ENCODE data around the gene KIF2A. TPM values are rescaled to one million over a fixed set of nuclear protein-coding genes. Genes with fewer than 3 reads are reported as not detected.

Gene KIF2A
- total and polyA plus RNA-seq, 2 of the 13 experiments (the other 11 are each of a cell fraction or from before 2014, with no cell fraction given): 8.5 to 19.2 TPM

DNA sequence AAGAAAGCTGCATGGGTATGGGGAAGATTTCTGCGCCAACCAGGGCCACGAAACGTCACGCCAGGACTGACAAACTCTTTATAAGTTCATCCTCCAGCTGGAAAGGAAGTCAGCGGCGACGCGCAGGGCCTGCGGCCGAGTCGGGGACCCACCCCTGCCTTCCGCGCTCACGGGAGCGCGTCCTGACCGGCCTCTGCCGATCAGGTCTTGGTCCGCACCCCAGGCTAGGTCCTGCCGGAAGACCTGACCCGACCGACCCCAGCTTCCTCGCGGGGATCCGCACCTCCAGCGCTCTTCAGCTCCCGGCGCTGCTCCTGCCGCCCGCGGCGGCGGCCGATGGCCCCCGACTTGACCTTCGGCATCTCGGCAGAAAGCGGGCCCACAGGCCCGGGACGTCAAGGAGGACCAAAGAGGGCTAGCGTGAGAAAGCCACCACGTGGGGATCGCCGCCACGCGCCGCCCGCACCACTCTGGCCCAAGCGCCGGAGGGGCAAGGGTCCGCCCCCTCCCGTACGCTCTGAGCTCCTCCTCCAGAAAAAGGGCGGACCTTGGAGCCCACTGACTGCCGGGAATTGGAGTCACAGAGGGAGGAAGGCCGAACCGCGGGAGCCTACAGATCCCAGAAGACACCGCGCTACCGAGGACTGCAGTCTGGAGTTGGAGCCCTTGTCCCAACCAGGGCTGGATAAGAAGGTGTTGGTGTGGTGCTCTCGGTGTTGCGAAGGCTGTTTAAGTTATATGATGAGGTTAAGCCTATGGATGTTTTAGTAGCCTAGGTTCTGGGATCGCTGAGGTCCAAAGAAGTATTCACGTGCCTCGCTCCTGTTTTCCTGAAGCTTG, 97.6 kb downstream of the KIF2A start, which contains the start of gene DIMT1 (continued):
- TF ChIP-seq MAZ (IDR thresholded peaks at IDR 0.05; ENCODE audit: borderline replicate concordance, low read depth, low read length) (no peak), MAZ (CRISPR knock-in tag; IDR thresholded peaks at IDR 0.05; ENCODE audit: low read depth) (peak; percentile 89; the same call in 1 of the 2 replicates), ZMYM3 (CRISPR knock-in tag; IDR thresholded peaks at IDR 0.05) (no peak), NCOR1 (IDR thresholded peaks at IDR 0.05; ENCODE audit: borderline replicate concordance, low read length) (0 out of 2 replicates have a peak, but pooled peaks have one; percentile 17), ZNF850 (CRISPR knock-in tag; conservative IDR thresholded peaks at IDR 0.05) (peak; percentile 50; the same call in 1 of the 2 replicates), ZNF260 (CRISPR knock-in tag; IDR thresholded peaks at IDR 0.05; ENCODE audit: borderline replicate concordance, low read depth) (no peak), ZNF180 (CRISPR knock-in tag; IDR thresholded peaks at IDR 0.05; ENCODE audit: borderline replicate concordance, low read depth) (0 out of 2 replicates have a peak, but pooled peaks have one; percentile 54), CCAR2 (optimal IDR thresholded peaks at IDR 0.05; ENCODE audit: low read depth, low read length) (no peak), ZNF772 (CRISPR knock-in tag; IDR thresholded peaks at IDR 0.05) (peak; percentile 91), HDAC6 (IDR thresholded peaks at IDR 0.05; ENCODE audit: low read depth, low read length) (no peak), SNRNP70 (IDR thresholded peaks at IDR 0.05; ENCODE audit: low read depth, low read length) (no peak), HNRNPLL (IDR thresholded peaks at IDR 0.05; ENCODE audit: low read depth, low read length, poor library complexity, severe bottlenecking) (peak; percentile 77), BORCS8-MEF2B (CRISPR knock-in tag; IDR thresholded peaks at IDR 0.05) (peak; percentile 87), NFYB (CRISPR knock-in tag; IDR thresholded peaks at IDR 0.05) (0 out of 2 replicates have a peak, but pooled peaks have one; percentile 45), TAF15 (IDR thresholded peaks at IDR 0.05; ENCODE audit: low read depth, low read length, poor library complexity, severe bottlenecking) (peak; percentile 23), ZNF782 (CRISPR knock-in tag; IDR thresholded peaks at IDR 0.05; ENCODE audit: borderline replicate concordance) (peak; percentile 79; the same call in 1 of the 2 replicates)
- TF ChIP-seq, protein P1, sequence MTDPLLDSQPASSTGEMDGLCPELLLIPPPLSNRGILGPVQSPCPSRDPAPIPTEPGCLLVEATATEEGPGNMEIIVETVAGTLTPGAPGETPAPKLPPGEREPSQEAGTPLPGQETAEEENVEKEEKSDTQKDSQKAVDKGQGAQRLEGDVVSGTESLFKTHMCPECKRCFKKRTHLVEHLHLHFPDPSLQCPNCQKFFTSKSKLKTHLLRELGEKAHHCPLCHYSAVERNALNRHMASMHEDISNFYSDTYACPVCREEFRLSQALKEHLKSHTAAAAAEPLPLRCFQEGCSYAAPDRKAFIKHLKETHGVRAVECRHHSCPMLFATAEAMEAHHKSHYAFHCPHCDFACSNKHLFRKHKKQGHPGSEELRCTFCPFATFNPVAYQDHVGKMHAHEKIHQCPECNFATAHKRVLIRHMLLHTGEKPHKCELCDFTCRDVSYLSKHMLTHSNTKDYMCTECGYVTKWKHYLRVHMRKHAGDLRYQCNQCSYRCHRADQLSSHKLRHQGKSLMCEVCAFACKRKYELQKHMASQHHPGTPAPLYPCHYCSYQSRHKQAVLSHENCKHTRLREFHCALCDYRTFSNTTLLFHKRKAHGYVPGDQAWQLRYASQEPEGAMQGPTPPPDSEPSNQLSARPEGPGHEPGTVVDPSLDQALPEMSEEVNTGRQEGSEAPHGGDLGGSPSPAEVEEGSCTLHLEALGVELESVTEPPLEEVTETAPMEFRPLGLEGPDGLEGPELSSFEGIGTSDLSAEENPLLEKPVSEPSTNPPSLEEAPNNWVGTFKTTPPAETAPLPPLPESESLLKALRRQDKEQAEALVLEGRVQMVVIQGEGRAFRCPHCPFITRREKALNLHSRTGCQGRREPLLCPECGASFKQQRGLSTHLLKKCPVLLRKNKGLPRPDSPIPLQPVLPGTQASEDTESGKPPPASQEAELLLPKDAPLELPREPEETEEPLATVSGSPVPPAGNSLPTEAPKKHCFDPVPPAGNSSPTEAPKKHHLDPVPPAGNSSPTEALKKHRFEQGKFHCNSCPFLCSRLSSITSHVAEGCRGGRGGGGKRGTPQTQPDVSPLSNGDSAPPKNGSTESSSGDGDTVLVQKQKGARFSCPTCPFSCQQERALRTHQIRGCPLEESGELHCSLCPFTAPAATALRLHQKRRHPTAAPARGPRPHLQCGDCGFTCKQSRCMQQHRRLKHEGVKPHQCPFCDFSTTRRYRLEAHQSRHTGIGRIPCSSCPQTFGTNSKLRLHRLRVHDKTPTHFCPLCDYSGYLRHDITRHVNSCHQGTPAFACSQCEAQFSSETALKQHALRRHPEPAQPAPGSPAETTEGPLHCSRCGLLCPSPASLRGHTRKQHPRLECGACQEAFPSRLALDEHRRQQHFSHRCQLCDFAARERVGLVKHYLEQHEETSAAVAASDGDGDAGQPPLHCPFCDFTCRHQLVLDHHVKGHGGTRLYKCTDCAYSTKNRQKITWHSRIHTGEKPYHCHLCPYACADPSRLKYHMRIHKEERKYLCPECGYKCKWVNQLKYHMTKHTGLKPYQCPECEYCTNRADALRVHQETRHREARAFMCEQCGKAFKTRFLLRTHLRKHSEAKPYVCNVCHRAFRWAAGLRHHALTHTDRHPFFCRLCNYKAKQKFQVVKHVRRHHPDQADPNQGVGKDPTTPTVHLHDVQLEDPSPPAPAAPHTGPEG (CRISPR knock-in tag; IDR thresholded peaks at IDR 0.05): peak; percentile 98
- TF ChIP-seq, protein P2, sequence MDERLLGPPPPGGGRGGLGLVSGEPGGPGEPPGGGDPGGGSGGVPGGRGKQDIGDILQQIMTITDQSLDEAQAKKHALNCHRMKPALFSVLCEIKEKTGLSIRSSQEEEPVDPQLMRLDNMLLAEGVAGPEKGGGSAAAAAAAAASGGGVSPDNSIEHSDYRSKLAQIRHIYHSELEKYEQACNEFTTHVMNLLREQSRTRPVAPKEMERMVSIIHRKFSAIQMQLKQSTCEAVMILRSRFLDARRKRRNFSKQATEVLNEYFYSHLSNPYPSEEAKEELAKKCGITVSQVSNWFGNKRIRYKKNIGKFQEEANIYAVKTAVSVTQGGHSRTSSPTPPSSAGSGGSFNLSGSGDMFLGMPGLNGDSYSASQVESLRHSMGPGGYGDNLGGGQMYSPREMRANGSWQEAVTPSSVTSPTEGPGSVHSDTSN (CRISPR knock-in tag; IDR thresholded peaks at IDR 0.05): no peak
- TF ChIP-seq, protein P3, sequence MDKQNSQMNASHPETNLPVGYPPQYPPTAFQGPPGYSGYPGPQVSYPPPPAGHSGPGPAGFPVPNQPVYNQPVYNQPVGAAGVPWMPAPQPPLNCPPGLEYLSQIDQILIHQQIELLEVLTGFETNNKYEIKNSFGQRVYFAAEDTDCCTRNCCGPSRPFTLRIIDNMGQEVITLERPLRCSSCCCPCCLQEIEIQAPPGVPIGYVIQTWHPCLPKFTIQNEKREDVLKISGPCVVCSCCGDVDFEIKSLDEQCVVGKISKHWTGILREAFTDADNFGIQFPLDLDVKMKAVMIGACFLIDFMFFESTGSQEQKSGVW (CRISPR knock-in tag; IDR thresholded peaks at IDR 0.05; ENCODE audit: borderline replicate concordance): peak; percentile 84; the same call in 1 of the 2 replicates
